OCI-LY3 (cell line): ENCODE results near the gene KIAA0513.

Experiments
- EZH2phosphoT487 ChIP-seq: fragments of 200-600 bp; shearing (Covaris generic); IDR thresholded peaks from 2 replicates; pipeline ENCODE4 v1.6.1; 2018; ENCODE audit warnings: antibody characterized with exemption, mixed run types, low read depth
- TF ChIP-seq, protein P1 (sequence below): fragments of 200-600, 300-600 bp; sonication (generic); IDR thresholded peaks from 2 replicates; pipeline ENCODE4 v1.5.1; 2014; ENCODE audit warnings: antibody characterized with exemption, low read length, low read depth

DNA sequence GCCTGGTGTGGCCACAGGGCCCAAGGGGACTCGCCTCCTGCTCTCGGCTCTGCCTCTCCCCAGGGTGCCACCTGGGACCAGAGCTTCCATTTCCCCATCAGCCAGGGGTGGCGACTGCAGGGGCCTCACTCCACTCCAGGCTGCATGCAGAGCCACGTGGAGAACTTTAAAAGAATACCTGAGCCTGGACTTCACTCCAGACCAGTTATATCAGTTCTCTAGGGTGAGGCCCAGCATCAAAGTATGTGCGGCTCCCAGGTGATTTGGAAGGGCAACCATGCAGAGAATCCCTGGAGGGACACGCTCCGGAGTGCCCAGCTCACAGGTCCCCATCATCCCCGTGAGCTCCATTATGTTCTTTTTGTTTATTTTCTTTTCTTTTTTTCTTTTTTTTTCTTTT lies 39.8 kb downstream of the KIAA0513 start:
- TF ChIP-seq, protein P1, sequence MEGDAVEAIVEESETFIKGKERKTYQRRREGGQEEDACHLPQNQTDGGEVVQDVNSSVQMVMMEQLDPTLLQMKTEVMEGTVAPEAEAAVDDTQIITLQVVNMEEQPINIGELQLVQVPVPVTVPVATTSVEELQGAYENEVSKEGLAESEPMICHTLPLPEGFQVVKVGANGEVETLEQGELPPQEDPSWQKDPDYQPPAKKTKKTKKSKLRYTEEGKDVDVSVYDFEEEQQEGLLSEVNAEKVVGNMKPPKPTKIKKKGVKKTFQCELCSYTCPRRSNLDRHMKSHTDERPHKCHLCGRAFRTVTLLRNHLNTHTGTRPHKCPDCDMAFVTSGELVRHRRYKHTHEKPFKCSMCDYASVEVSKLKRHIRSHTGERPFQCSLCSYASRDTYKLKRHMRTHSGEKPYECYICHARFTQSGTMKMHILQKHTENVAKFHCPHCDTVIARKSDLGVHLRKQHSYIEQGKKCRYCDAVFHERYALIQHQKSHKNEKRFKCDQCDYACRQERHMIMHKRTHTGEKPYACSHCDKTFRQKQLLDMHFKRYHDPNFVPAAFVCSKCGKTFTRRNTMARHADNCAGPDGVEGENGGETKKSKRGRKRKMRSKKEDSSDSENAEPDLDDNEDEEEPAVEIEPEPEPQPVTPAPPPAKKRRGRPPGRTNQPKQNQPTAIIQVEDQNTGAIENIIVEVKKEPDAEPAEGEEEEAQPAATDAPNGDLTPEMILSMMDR, result no peak
- TF ChIP-seq EZH2phosphoT487, result no peak
